Colonic mucosa (tissue), 4 donors: ENCODE data around the gene CPAMD8. TPM values are rescaled to one million over a fixed set of nuclear protein-coding genes. Genes with fewer than 3 reads are reported as not detected.

Source experiments
- DNase-seq: peaks from one replicate; pipeline ENCODE4 v3.0.0-alpha.2; 2020
- H3K27ac ChIP-seq: fragments of 200-600 bp; one replicate; pipeline ENCODE4 v1.8.0; 2021
- H3K27me3 ChIP-seq: fragments of 200-600 bp; one replicate; pipeline ENCODE4 v1.8.0; 2021
- H3K36me3 ChIP-seq: fragments of 200-600 bp; one replicate; pipeline ENCODE4 v1.8.0; 2021
- H3K4me1 ChIP-seq: fragments of 200-600 bp; one replicate; pipeline ENCODE4 v1.8.0; 2021; ENCODE audit warnings: mild to moderate bottlenecking
- H3K4me3 ChIP-seq: fragments of 200-600 bp; one replicate; pipeline ENCODE4 v1.8.0; 2021
- H3K9ac ChIP-seq, 2 donors: one replicate each; pipeline ENCODE4 v1.7.0; 2013; ENCODE audit warnings: control low read depth in 2 of 2, low read depth in 2 of 2, low read length in 2 of 2
- H3K9me3 ChIP-seq: fragments of 200-600 bp; one replicate; pipeline ENCODE4 v1.8.0; 2021
- CTCF ChIP-seq: fragments of 200-600 bp; IDR thresholded peaks from one replicate; pipeline ENCODE4 v1.8.0; 2022; ENCODE audit warnings: antibody characterized with exemption, mild to moderate bottlenecking
- intact Hi-C: fragments of 100-400 bp; cut with DNase I; formaldehyde crosslinking; loops from one replicate; pipeline ENCODE4 v1.14.1; 2022
- total RNA-seq, 2 donors: library from RNA; stranded (reverse); fragmentation: NEBNext Ultra II Directional in 1 of 2; extraction: Animal tissue kit (Norgen Biotek cat#: 25700) in 1 of 2; gene quantifications; one replicate each; pipeline ENCODE4 v1.2.1, GENCODE V29; 2021
- donor health status: healthy.
- donor health status: DM: no; HTN: no; CAD: no.
- donor health status: DM: no; HTN: no; CAD: no.

CPAMD8 gene
- total RNA-seq, 2 donors from 2014 or later = 1.8 to 3.5 TPM

GRCh38 chr19:16903347-16903746 is 123.3 kb downstream of the CPAMD8 start:
- Histone ChIP-seq H3K27me3 (no peaks in the 10 kb centered on the region), H3K4me1 (no peaks in the 10 kb centered on the region), H3K36me3 (no peaks in the 10 kb centered on the region), H3K4me3 (no peak overlapping the region), H3K9me3 (no peaks in the 10 kb centered on the region), H3K27ac (no peak overlapping the region), H3K9ac (no peak overlapping the region)
- DNase-seq = no peak
- no peak for TF ChIP-seq CTCF
- intact Hi-C loops = loop anchor here (5.0 kb wide), 1 partner anchor 131 kb away; no protein-coding TSS in a partner anchor

- Histone ChIP-seq H3K4me3 (no peak overlapping the region), H3K9me3 (no peaks in the 10 kb centered on the region), H3K9ac (no peak overlapping the region), H3K27ac (no peak overlapping the region), H3K4me1 (no peaks in the 10 kb centered on the region), H3K36me3 (no peaks in the 10 kb centered on the region), H3K27me3 (no peaks in the 10 kb centered on the region)
- intact Hi-C loops = loop anchor here (5.0 kb wide), 1 partner anchor 130 kb away; no protein-coding TSS in a partner anchor
- no peak for TF ChIP-seq CTCF
- no peak for DNase-seq
Measured at GRCh38 chr19:16902545-16902944, 124.1 kb downstream of the CPAMD8 start.

- Histone ChIP-seq H3K4me3 (no peak overlapping the region), H3K9me3 (no peaks in the 10 kb centered on the region), H3K4me1 (no peaks in the 10 kb centered on the region), H3K36me3 (no peaks in the 10 kb centered on the region), H3K9ac (no peak overlapping the region), H3K27me3 (no peaks in the 10 kb centered on the region), H3K27ac (no peak overlapping the region)
- no peak for TF ChIP-seq CTCF
- DNase-seq = no peak
- intact Hi-C loops = loop anchor here (5.0 kb wide), 1 partner anchor 129 kb away; no protein-coding TSS in a partner anchor
Measured at GRCh38 chr19:16901491-16902175, 125.0 kb downstream of the CPAMD8 start.

- Histone ChIP-seq H3K27ac (no peak overlapping the region), H3K36me3 (no peaks in the 10 kb centered on the region), H3K27me3 (peaks cover 7% of the 10 kb centered on the region), H3K9ac (no peak overlapping the region), H3K4me1 (no peaks in the 10 kb centered on the region), H3K9me3 (no peaks in the 10 kb centered on the region), H3K4me3 (no peak overlapping the region)
- intact Hi-C loops = loop anchor here (5.0 kb wide), 2 partner anchors 127 to 187 kb away; no protein-coding TSS in a partner anchor
- peak; percentile 40 for DNase-seq
- TF ChIP-seq CTCF = peak; percentile 50
Measured at GRCh38 chr19:16899566-16900075, 127.0 kb downstream of the CPAMD8 start.

- H3K27ac ChIP-seq = no peak overlapping the region
Measured at GRCh38 chr19:16898361-16899015, 128.1 kb downstream of the CPAMD8 start.

More at GRCh38 chr19:16898361-16899015, 128.1 kb downstream of the CPAMD8 start:
- Histone ChIP-seq H3K4me3 (no peak overlapping the region), H3K4me1 (no peaks in the 10 kb centered on the region), H3K9ac (no peak overlapping the region), H3K36me3 (no peaks in the 10 kb centered on the region), H3K27me3 (peaks cover 7% of the 10 kb centered on the region), H3K9me3 (no peaks in the 10 kb centered on the region)
- TF ChIP-seq CTCF = no peak
- intact Hi-C loops = loop anchor here (5.0 kb wide), 1 partner anchor 186 kb away; no protein-coding TSS in a partner anchor
- DNase-seq = no peak
